HEK293 (cell line): ENCODE measurements around the gene TRPC4AP.

Source experiments
- BCL11A ChIP-seq: fragments of 450-650 bp; formaldehyde crosslinking; IDR thresholded peaks from 2 replicates; pipeline ENCODE4 v1.5.1; 2016; ENCODE audit warnings: low read depth, missing biosample characterization, missing genetic modification characterization
- HIC1 ChIP-seq: fragments of 450-650 bp; formaldehyde crosslinking; IDR thresholded peaks from 2 replicates; pipeline ENCODE4 v1.5.1; 2016; ENCODE audit warnings: missing biosample characterization, missing genetic modification characterization
- MYNN ChIP-seq: fragments of 450-650 bp; formaldehyde crosslinking; IDR thresholded peaks from 2 replicates; pipeline ENCODE4 v1.5.1; 2016; ENCODE audit warnings: missing biosample characterization, missing genetic modification characterization, borderline replicate concordance
- PATZ1 ChIP-seq: fragments of 450-650 bp; formaldehyde crosslinking; IDR thresholded peaks from 2 replicates; pipeline ENCODE4 v1.5.1; 2016; ENCODE audit warnings: missing biosample characterization, missing genetic modification characterization
- SETDB1 ChIP-seq: IDR thresholded peaks from one replicate; pipeline ENCODE4 v1.6.1; 2017; ENCODE audit warnings: mild to moderate bottlenecking, low read length, moderate library complexity, mixed read lengths; ENCODE audit not compliant: insufficient read length
- SP3 ChIP-seq: fragments of 450-650 bp; formaldehyde crosslinking; IDR thresholded peaks from 2 replicates; pipeline ENCODE4 v1.5.1; 2016; ENCODE audit warnings: missing biosample characterization, missing genetic modification characterization
- WT1 ChIP-seq: fragments of 450-650 bp; formaldehyde crosslinking; IDR thresholded peaks from 2 replicates; pipeline ENCODE4 v1.5.1; 2016; ENCODE audit warnings: missing biosample characterization, missing genetic modification characterization
- ZBTB11 ChIP-seq: fragments of 450-650 bp; formaldehyde crosslinking; conservative IDR thresholded peaks from 2 replicates; pipeline ENCODE4 v1.5.1; 2016; ENCODE audit warnings: low read depth, missing biosample characterization, missing genetic modification characterization
- ZNF146 ChIP-seq: fragments of 450-650 bp; formaldehyde crosslinking; IDR thresholded peaks from 2 replicates; pipeline ENCODE4 v1.5.1; 2016; ENCODE audit warnings: missing biosample characterization, missing genetic modification characterization
- ZNF148 ChIP-seq: fragments of 450-650 bp; formaldehyde crosslinking; IDR thresholded peaks from 2 replicates; pipeline ENCODE4 v1.5.0; 2017; ENCODE audit warnings: missing biosample characterization, missing genetic modification characterization, borderline replicate concordance
- ZNF211 ChIP-seq: fragments of 450-650 bp; formaldehyde crosslinking; IDR thresholded peaks from 2 replicates; pipeline ENCODE4 v1.5.1; 2016; ENCODE audit warnings: low read depth, missing biosample characterization, missing genetic modification characterization
- ZNF214 ChIP-seq: fragments of 450-650 bp; formaldehyde crosslinking; IDR thresholded peaks from 2 replicates; pipeline ENCODE4 v1.5.1; 2017; ENCODE audit warnings: missing biosample characterization, mild to moderate bottlenecking, missing genetic modification characterization, borderline replicate concordance
- ZNF26 ChIP-seq: fragments of 450-650 bp; formaldehyde crosslinking; IDR thresholded peaks from 2 replicates; pipeline ENCODE4 v1.5.1; 2016; ENCODE audit warnings: missing biosample characterization, missing genetic modification characterization
- ZNF280C ChIP-seq: fragments of 450-650 bp; formaldehyde crosslinking; IDR thresholded peaks from 2 replicates; pipeline ENCODE4 v1.5.1; 2016; ENCODE audit warnings: missing biosample characterization, missing genetic modification characterization
- ZNF362 ChIP-seq: fragments of 450-650 bp; formaldehyde crosslinking; IDR thresholded peaks from 2 replicates; pipeline ENCODE4 v1.5.1; 2016; ENCODE audit warnings: missing biosample characterization, missing genetic modification characterization
- ZNF394 ChIP-seq: fragments of 450-650 bp; formaldehyde crosslinking; IDR thresholded peaks from 2 replicates; pipeline ENCODE4 v1.5.1; 2016; ENCODE audit warnings: missing biosample characterization, missing genetic modification characterization, mild to moderate bottlenecking, moderate library complexity, borderline replicate concordance
- ZNF426 ChIP-seq: fragments of 450-650 bp; formaldehyde crosslinking; IDR thresholded peaks from 2 replicates; pipeline ENCODE4 v1.5.1; 2017; ENCODE audit warnings: missing biosample characterization, missing genetic modification characterization, mild to moderate bottlenecking, inconsistent platforms, moderate library complexity
- ZNF473 ChIP-seq: fragments of 450-650 bp; formaldehyde crosslinking; IDR thresholded peaks from 2 replicates; pipeline ENCODE4 v1.5.1; 2017; ENCODE audit warnings: missing biosample characterization, missing genetic modification characterization
- ZNF555 ChIP-seq: fragments of 450-650 bp; formaldehyde crosslinking; conservative IDR thresholded peaks from 2 replicates; pipeline ENCODE4 v1.5.1; 2017; ENCODE audit warnings: missing biosample characterization, mild to moderate bottlenecking, missing genetic modification characterization, inconsistent platforms
- ZNF561 ChIP-seq: fragments of 450-650 bp; IDR thresholded peaks from 2 replicates; pipeline ENCODE4 v1.5.1; 2018; ENCODE audit warnings: missing biosample characterization, missing genetic modification characterization, borderline replicate concordance
- ZNF600 ChIP-seq: fragments of 450-650 bp; formaldehyde crosslinking; IDR thresholded peaks from 2 replicates; pipeline ENCODE4 v1.5.1; 2016; ENCODE audit warnings: missing biosample characterization, missing genetic modification characterization
- ZNF621 ChIP-seq: fragments of 450-650 bp; formaldehyde crosslinking; IDR thresholded peaks from 2 replicates; pipeline ENCODE4 v1.5.1; 2017; ENCODE audit warnings: missing biosample characterization, missing genetic modification characterization
- ZNF677 ChIP-seq: fragments of 450-650 bp; IDR thresholded peaks from 2 replicates; pipeline ENCODE4 v1.5.0; 2018; ENCODE audit warnings: missing biosample characterization, mild to moderate bottlenecking, missing genetic modification characterization, moderate library complexity
- ZNF768 ChIP-seq: fragments of 450-650 bp; formaldehyde crosslinking; IDR thresholded peaks from 2 replicates; pipeline ENCODE4 v1.5.1; 2018; ENCODE audit warnings: missing biosample characterization, mild to moderate bottlenecking, missing genetic modification characterization

The TRPC4AP gene

GRCh38 chr20:35093267-35093884, 769 bp upstream of the TRPC4AP start (continued):
- TF ChIP-seq ZNF473 (no peak), ZNF561 (tag by site-specific recombination) (no peak), ZNF148 (tag by site-specific recombination) (no peak), ZBTB11 (tag by site-specific recombination) (no peak; the same call in 1 of the 2 replicates), SP3 (tag by site-specific recombination) (no peak), ZNF214 (no peak), ZNF621 (tag by site-specific recombination) (no peak), HIC1 (tag by site-specific recombination) (peak; percentile 97), ZNF362 (tag by site-specific recombination) (peak; percentile 82), PATZ1 (peak; percentile 45; the same call in 1 of the 2 replicates), ZNF146 (tag by site-specific recombination) (no peak), SETDB1 (no peak), BCL11A (tag by site-specific recombination) (peak; percentile 57), ZNF211 (tag by site-specific recombination) (no peak), ZNF555 (tag by site-specific recombination) (no peak), ZNF677 (no peak), ZNF600 (tag by site-specific recombination) (0 out of 2 replicates have a peak, but pooled peaks have one; percentile 66), ZNF280C (no peak), ZNF768 (tag by site-specific recombination) (no peak), WT1 (tag by site-specific recombination) (no peak; the same call in 1 of the 2 replicates), ZNF394 (no peak), ZNF26 (no peak), ZNF426 (tag by site-specific recombination) (no peak), MYNN (no peak)
